Testis (tissue), 2 donors: ENCODE measurements around the gene NCAPD3.

Experiments
- POLR2A ChIP-seq: fragments of 450-650 bp; IDR thresholded peaks from one replicate; pipeline ENCODE4 v1.6.1; 2017; ENCODE audit warnings: antibody characterized with exemption, mild to moderate bottlenecking, moderate library complexity
- TF ChIP-seq, protein P1 (sequence below), 3 experiments: fragments of 450-650 bp in 2 of 3; fragments of 200-600 bp in 1 of 3; sonication (generic) in 1 of 3; IDR thresholded peaks; one replicate each; pipeline ENCODE4 v1.5.1; 2016 to 2019; ENCODE audit warnings: antibody characterized with exemption in 3 of 3, mild to moderate bottlenecking in 2 of 3, moderate library complexity in 1 of 3

GRCh38 chr11:134139303-134139872 lies 84.4 kb downstream of the NCAPD3 start:
- TF ChIP-seq, protein P1, sequence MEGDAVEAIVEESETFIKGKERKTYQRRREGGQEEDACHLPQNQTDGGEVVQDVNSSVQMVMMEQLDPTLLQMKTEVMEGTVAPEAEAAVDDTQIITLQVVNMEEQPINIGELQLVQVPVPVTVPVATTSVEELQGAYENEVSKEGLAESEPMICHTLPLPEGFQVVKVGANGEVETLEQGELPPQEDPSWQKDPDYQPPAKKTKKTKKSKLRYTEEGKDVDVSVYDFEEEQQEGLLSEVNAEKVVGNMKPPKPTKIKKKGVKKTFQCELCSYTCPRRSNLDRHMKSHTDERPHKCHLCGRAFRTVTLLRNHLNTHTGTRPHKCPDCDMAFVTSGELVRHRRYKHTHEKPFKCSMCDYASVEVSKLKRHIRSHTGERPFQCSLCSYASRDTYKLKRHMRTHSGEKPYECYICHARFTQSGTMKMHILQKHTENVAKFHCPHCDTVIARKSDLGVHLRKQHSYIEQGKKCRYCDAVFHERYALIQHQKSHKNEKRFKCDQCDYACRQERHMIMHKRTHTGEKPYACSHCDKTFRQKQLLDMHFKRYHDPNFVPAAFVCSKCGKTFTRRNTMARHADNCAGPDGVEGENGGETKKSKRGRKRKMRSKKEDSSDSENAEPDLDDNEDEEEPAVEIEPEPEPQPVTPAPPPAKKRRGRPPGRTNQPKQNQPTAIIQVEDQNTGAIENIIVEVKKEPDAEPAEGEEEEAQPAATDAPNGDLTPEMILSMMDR (IDR thresholded peaks at IDR 0.05), result no peak
- TF ChIP-seq POLR2A, result no peak
